Thyroid gland (tissue), 4 donors: ENCODE results near the gene SUCLA2.

ENCODE experiments used
- CTCF ChIP-seq, 6 experiments: fragments of 200-600 bp in 3 of 6; fragments of 450-650 bp in 3 of 6; sonication (generic) in 3 of 6; IDR thresholded peaks; one replicate each; pipeline ENCODE4 v1.5.1; 2016 to 2019; ENCODE audit warnings: antibody characterized with exemption in 6 of 6, mild to moderate bottlenecking in 2 of 6, inconsistent platforms in 1 of 6, moderate library complexity in 1 of 6
- POLR2A ChIP-seq, 2 donors: fragments of 450-650 bp; IDR thresholded peaks; one replicate each; pipeline ENCODE4 v1.6.1; 2017; ENCODE audit warnings: antibody characterized with exemption in 2 of 2, mild to moderate bottlenecking in 2 of 2, moderate library complexity in 1 of 2

GRCh38 chr13:48001114-48001881 is at the start of gene SUCLA2:
- TF ChIP-seq CTCF (IDR thresholded peaks at IDR 0.05) = peak in 1 of 6 experiments; percentile 30
- peak in 1 of 2 donors; percentile 68 for TF ChIP-seq POLR2A (IDR thresholded peaks at IDR 0.05)
